ENCODE data around the gene AFAP1.

GRCh38 chr4:7735395-7735794 is 204.3 kb downstream of the AFAP1 start:
- TF ChIP-seq CTCF (optimal IDR thresholded peaks at IDR 0.05 in 1 of 3, IDR thresholded peaks at IDR 0.05 in 1 of 3, conservative IDR thresholded peaks at IDR 0.05 in 1 of 3; ENCODE audit: extremely low read depth in 1 of 3, insufficient read depth in 2 of 3, low read length in 3 of 3): no peak
- TF ChIP-seq EZH2 (IDR thresholded peaks at IDR 0.05; ENCODE audit: low read length): no peak
